Retinal pigment epithelial cell (primary cell): ENCODE data around the gene KIRREL2.

ENCODE experiments used
- DNase-seq: peaks from one replicate; pipeline ENCODE4 v3.0.0-alpha.2; 2010; ENCODE audit warnings: low read depth
- H3K4me3 ChIP-seq: 2 replicates; pipeline ENCODE4 v1.5.1; 2011; ENCODE audit warnings: mild to moderate bottlenecking, low read length, control low read depth, moderate library complexity
- CTCF ChIP-seq: conservative IDR thresholded peaks from 2 replicates; pipeline ENCODE4 v1.5.1; 2011; ENCODE audit warnings: low read depth, low read length, control low read depth, inconsistent platforms

Gene KIRREL2

GRCh38 chr19:35845215-35846037, 11.3 kb upstream of the KIRREL2 start:
- no peak for TF ChIP-seq CTCF
- DNase-seq, result no peak
- H3K4me3 ChIP-seq, result peak overlapping the region; percentile 17

GRCh38 chr19:35846038-35846668, 10.6 kb upstream of the KIRREL2 start:
- TF ChIP-seq CTCF, result no peak
- no peak for DNase-seq
- no peak overlapping the region for H3K4me3 ChIP-seq

GRCh38 chr19:35847911-35848310, 8.8 kb upstream of the KIRREL2 start:
- no peak overlapping the region for H3K4me3 ChIP-seq
- DNase-seq, result no peak
- TF ChIP-seq CTCF, result no peak

GRCh38 chr19:35848486-35848885, 8.2 kb upstream of the KIRREL2 start:
- no peak for TF ChIP-seq CTCF
- no peak for DNase-seq
- no peak overlapping the region for H3K4me3 ChIP-seq

GRCh38 chr19:35848919-35849505, 7.7 kb upstream of the KIRREL2 start:
- no peak for TF ChIP-seq CTCF

GRCh38 chr19:35851213-35852028, 5.3 kb upstream of the KIRREL2 start:
- no peak for DNase-seq
- TF ChIP-seq CTCF, result peak; percentile 33
- no peak overlapping the region for H3K4me3 ChIP-seq

More at GRCh38 chr19:35848919-35849505, 7.7 kb upstream of the KIRREL2 start:
- DNase-seq, result no peak
- no peak overlapping the region for H3K4me3 ChIP-seq
